Activated naive CD4-positive, alpha-beta T cell treated with anti-CD3 and anti-CD28 coated beads, Interleukin-2, amount 50 U/mL, for 24 hours (primary cell): ENCODE data around the gene HMCES.
A peak's percentile ranks its signal among the peaks of the same experiment; 100 is the strongest.

Experiments used
- H3K27ac Mint-ChIP-seq: one replicate; pipeline ENCODE4 v1.8.0; 2021; ENCODE audit warnings: mild to moderate bottlenecking, mixed read lengths
- H3K27me3 Mint-ChIP-seq: one replicate; pipeline ENCODE4 v1.8.0; 2021; ENCODE audit warnings: mixed read lengths
- H3K36me3 Mint-ChIP-seq: one replicate; pipeline ENCODE4 v1.8.0; 2021; ENCODE audit warnings: mixed read lengths
- H3K4me1 Mint-ChIP-seq: one replicate; pipeline ENCODE4 v1.8.0; 2021; ENCODE audit warnings: mixed read lengths
- H3K4me3 Mint-ChIP-seq: one replicate; pipeline ENCODE4 v1.8.0; 2021; ENCODE audit warnings: mild to moderate bottlenecking, mixed read lengths
- H3K9me3 Mint-ChIP-seq: one replicate; pipeline ENCODE4 v1.8.0; 2021; ENCODE audit warnings: mixed read lengths

The HMCES gene

DNA sequence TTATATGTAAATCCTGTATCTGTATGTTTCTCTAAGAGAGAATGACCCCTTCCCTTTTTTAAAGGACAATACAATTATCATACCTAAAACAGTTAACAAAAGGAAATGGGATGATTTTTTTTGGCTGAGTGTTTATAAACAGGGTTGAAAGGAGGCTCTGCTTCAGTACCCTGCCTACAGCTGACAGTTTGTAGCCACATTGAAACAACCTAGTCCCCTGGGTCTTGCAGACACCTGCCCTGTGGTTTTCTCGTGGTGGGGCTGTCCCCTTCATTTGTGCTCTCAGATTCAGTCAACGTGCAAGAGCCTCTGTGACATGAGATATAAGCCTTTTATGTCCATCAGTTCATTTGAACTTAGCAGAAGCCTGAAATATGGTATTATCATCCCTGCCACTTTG is 2.3 kb upstream of the HMCES start:
- Mint-ChIP-seq H3K27me3 (no peaks in the 10 kb centered on the region), H3K9me3 (no peaks in the 10 kb centered on the region), H3K4me3 (no peak overlapping the region), H3K4me1 (peaks cover 21% of the 10 kb centered on the region), H3K36me3 (peaks cover 12% of the 10 kb centered on the region), H3K27ac (no peak overlapping the region)

DNA sequence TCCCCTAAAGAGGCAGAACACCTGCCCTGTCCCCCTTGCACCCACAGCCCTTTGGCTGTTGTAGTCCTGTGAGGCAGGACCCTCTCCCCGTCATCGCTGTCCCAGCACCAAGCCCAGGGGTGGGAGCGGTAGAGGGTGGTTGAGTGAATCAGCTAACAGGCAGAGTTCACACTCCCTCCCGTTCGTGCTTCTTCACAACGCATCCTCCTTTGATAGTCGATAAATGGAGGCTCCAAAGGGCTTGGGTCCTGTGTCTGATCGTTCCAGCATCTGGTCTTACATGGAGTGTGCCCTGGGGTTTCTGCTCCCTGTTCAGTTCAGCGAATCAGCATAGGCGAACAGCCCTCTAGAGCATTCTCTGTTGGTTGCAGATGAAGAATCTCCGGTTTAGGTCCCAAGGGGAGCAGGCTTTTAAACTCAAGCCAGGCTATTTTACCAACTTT is 820 bp upstream of the HMCES start:
- no peaks in the 10 kb centered on the region for H3K9me3 Mint-ChIP-seq
- peak overlapping the region; percentile 95 for H3K27ac Mint-ChIP-seq
- H3K4me3 Mint-ChIP-seq, result peak overlapping the region; percentile 83
- H3K36me3 Mint-ChIP-seq, result peaks cover 11% of the 10 kb centered on the region
- H3K4me1 Mint-ChIP-seq, result peaks cover 36% of the 10 kb centered on the region
- H3K27me3 Mint-ChIP-seq, result no peaks in the 10 kb centered on the region

DNA sequence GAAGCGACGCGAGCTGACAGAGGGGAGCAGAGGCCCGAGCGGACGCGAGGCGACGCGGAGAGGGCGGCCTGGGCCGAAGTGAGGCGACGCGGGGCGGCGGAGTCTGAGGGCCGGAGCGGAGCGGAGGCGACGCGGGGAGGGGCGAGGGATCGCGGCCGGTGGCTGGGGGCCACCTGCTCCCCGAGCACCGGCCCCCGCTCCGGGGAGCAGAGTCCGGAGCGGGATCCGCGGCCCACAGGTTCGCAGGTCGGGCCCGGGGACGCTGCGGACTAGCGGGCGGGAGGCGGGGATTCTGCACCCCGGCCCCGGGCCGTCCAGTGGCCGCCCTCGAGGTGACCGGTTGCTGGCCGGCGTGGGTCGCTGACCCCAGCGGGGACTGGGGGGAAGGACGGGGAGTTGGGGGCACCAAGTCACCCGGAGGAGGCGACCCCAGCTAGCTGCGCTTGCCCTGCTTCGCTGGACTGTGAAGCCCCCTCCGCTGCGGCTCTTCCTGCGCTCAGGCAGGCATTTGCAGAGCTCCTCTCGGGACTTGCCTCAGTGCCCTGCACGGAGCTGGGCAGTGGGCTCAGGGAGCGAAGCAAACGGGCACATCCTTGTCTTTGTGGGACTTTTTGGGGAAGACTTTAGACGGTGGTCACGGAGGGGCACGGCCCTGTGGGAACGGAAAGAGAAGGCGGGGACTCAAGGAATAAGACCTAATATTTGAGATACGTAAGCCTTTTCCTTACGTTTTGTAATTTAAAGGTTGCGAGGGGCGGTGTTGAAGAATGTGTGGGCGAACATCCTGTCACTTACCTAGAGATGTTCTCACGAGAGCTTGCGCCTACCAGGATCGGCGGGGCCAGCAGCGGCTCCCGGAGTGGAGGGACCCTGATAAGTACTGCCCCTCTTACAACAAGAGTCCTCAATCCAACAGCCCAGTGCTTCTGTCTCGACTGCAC is 566 bp downstream of the HMCES start:
- peaks cover 13% of the 10 kb centered on the region for H3K36me3 Mint-ChIP-seq
- peak overlapping the region; percentile 95 for H3K27ac Mint-ChIP-seq
- peaks cover 45% of the 10 kb centered on the region for H3K4me1 Mint-ChIP-seq
- no peaks in the 10 kb centered on the region for H3K27me3 Mint-ChIP-seq
- no peaks in the 10 kb centered on the region for H3K9me3 Mint-ChIP-seq
- peak overlapping the region; percentile 92 for H3K4me3 Mint-ChIP-seq

DNA sequence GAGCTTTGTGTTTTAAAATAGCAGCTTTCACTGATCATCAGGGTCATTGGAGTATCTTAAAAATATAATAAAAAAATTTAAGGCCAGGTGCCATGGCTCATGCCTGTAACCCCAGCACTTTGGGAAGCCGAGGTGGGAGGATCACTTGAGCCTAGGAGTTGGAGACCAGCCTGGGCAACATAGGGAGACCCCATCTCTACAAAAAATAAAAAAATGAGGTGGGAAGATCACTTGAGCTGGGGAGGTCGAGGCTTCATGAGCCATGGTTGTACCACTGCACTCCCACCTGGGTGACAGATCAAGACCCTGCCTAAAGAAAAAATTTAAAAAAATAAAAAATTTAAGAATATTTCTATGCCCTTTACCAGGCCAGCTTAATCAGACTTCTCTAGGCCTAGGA is 1.5 kb downstream of the HMCES start:
- Mint-ChIP-seq H3K27me3 (no peaks in the 10 kb centered on the region), H3K4me3 (peak overlapping the region; percentile 92), H3K9me3 (no peaks in the 10 kb centered on the region), H3K27ac (peak overlapping the region; percentile 53), H3K4me1 (peaks cover 54% of the 10 kb centered on the region), H3K36me3 (peaks cover 13% of the 10 kb centered on the region)

DNA sequence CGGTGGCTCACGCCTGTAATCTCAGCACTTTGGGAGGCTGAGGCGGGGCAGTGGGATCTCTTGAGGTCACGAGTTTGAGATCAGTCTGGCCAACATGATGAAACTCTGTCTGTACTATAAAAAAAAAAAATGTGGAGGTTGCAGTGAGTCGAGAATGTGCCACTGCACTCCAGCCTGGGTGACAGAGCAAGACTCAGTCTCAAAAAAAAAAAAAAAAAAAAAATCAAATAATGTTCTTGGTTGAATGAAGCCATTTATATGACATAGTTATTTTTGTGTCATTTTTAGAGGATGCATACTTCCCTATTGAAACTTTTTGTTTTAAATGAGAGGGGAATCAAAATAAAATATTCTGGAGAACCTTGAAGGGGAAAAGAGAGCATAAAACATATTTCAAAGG is 3.1 kb downstream of the HMCES start:
- H3K27me3 Mint-ChIP-seq, result no peaks in the 10 kb centered on the region
- peaks cover 13% of the 10 kb centered on the region for H3K36me3 Mint-ChIP-seq
- H3K4me3 Mint-ChIP-seq, result peak overlapping the region; percentile 81
- peak overlapping the region; percentile 92 for H3K27ac Mint-ChIP-seq
- peaks cover 63% of the 10 kb centered on the region for H3K4me1 Mint-ChIP-seq
- no peaks in the 10 kb centered on the region for H3K9me3 Mint-ChIP-seq

DNA sequence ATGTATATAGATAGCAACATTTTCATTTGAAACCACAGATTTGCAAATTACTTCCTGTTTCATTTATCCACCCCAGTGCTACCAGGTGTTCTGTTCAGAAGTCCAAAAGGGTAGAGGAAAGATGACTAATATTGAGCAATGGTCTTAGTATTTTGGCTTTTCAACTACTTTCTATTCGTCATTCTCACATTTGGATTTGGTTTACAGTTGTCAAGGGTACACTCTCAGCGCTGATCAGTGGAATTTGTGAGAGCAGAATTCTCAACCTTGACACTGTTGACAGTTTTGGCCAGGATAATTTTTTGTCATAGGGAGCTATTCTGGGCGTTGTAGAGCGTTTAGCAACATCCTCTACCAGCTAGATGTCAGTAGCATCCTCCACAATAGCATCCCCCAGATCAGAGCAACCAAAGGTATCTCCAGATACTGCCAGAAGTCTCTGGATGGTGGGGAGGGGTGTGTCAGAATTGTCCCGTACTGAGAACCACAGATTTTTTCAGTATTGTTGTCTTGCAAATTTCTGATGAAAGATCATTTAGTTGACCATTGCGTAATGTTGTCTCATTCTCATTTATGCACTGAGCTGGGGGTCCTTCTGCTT is 4.2 kb downstream of the HMCES start:
- Mint-ChIP-seq H3K27ac (peak overlapping the region; percentile 92), H3K9me3 (no peaks in the 10 kb centered on the region), H3K4me1 (peaks cover 62% of the 10 kb centered on the region), H3K27me3 (no peaks in the 10 kb centered on the region), H3K36me3 (peaks cover 10% of the 10 kb centered on the region), H3K4me3 (peak overlapping the region; percentile 81)

DNA sequence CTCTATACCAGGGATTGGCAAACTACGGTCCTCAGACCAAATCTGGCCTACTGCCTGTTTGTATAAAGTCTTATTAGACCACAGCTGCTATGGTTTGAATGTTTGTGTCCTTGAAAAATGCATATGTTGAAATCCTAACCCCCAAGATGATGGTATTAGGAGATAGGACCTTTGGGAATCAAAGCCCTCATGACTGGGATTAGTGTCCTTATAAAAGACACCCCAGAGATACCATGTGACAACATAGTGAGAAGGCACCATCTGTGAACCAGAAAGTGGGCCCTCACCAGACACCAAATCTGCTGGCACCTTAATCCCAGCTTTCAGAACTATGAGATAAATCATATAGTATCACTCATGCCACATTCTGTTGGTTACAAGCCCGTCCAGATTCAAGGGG is 7.4 kb downstream of the HMCES start:
- no peak overlapping the region for H3K4me3 Mint-ChIP-seq
- no peaks in the 10 kb centered on the region for H3K27me3 Mint-ChIP-seq
- peaks cover 50% of the 10 kb centered on the region for H3K4me1 Mint-ChIP-seq
- no peak overlapping the region for H3K27ac Mint-ChIP-seq
- no peaks in the 10 kb centered on the region for H3K9me3 Mint-ChIP-seq
- peaks cover 7% of the 10 kb centered on the region for H3K36me3 Mint-ChIP-seq

DNA sequence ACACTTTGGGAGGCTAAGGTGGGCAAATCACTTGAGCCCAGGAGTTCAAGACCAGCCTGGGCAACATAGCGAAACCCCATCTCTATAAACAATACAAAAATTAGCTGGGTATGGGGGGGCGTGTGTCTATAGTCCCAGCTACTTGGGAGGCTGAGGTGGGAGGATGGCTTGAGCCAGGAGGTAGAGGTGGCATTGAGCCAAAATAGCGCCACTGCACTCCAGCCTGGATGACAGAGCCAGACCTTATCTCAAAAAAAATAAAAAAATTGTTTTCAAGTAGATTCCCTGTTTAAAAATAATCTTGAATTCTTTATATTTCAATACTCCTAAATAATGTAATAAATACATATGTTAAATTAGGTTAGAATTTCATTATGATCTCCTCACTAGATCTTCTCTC is 9.8 kb downstream of the HMCES start:
- peaks cover 9% of the 10 kb centered on the region for H3K36me3 Mint-ChIP-seq
- H3K4me1 Mint-ChIP-seq, result peaks cover 34% of the 10 kb centered on the region
- H3K27ac Mint-ChIP-seq, result no peak overlapping the region
- no peak overlapping the region for H3K4me3 Mint-ChIP-seq
- H3K9me3 Mint-ChIP-seq, result no peaks in the 10 kb centered on the region
- H3K27me3 Mint-ChIP-seq, result no peaks in the 10 kb centered on the region

DNA sequence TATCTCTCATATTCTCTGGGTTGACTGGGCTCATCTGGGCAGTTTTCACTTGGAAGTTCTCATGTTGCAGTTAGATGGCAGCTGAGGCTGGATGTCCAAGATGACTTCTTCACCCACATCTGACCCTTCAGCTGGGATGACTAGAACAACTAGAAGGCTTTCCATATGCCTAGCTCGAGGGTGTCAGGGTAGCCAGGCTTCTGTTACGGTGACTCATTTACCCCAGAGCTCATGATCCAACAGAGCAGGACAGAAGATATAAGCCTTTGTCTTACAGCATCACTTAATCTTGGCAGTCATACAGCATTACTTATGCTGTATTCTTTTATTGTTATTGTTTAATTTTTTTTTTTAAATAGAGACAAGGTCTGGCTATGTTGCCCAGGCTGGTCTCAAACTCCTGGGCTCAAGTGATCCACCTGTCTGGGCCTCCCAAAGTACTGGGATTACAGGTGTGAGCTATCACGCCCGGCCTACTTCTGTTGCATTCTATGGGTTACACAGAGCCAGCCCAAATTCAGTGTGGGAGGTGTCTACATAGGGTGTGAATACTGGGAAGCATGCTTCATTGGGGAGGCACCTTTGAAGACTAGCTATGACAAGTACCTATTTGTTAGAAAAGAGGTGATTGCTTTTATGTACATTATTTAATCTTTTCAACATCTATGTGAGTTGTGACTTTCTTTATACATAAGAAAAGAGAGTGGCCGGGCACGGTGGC is 10.7 kb downstream of the HMCES start:
- no peaks in the 10 kb centered on the region for H3K27me3 Mint-ChIP-seq
- H3K4me1 Mint-ChIP-seq, result peaks cover 27% of the 10 kb centered on the region
- no peaks in the 10 kb centered on the region for H3K9me3 Mint-ChIP-seq
- H3K36me3 Mint-ChIP-seq, result peaks cover 12% of the 10 kb centered on the region
- H3K27ac Mint-ChIP-seq, result no peak overlapping the region
- no peak overlapping the region for H3K4me3 Mint-ChIP-seq

DNA sequence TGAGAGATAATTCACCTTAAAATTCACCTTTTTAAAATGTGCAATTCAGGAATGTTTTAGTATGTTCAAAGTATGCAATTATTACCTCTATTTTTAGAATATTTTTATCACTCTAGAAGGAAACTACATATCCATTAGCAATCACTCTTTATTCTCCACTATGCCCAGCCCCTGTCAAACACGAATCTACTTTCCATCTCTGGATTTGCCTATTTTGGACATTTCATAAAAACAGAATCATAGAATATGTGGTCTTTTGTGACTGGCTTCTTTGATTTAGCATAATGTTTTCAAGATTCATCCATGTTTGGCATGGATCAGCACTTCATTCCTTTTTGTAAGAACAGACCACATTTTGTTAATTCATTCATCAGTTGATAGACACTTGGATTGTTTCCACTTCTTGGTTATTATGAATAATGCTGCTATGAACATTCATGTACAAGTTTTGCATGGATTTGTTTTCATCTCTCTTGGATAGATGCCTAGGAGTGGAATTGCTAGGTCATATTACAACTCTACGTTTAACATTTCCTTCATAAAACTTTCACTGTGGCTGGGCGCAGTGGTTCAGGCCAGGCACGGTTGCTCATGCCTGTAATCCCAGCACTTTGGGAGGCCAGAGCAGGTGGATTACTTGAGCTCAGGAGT is 12.7 kb downstream of the HMCES start:
- peaks cover 14% of the 10 kb centered on the region for H3K36me3 Mint-ChIP-seq
- H3K27me3 Mint-ChIP-seq, result no peaks in the 10 kb centered on the region
- H3K4me3 Mint-ChIP-seq, result no peak overlapping the region
- H3K27ac Mint-ChIP-seq, result peak overlapping the region; percentile 72
- no peaks in the 10 kb centered on the region for H3K9me3 Mint-ChIP-seq
- H3K4me1 Mint-ChIP-seq, result peaks cover 25% of the 10 kb centered on the region

DNA sequence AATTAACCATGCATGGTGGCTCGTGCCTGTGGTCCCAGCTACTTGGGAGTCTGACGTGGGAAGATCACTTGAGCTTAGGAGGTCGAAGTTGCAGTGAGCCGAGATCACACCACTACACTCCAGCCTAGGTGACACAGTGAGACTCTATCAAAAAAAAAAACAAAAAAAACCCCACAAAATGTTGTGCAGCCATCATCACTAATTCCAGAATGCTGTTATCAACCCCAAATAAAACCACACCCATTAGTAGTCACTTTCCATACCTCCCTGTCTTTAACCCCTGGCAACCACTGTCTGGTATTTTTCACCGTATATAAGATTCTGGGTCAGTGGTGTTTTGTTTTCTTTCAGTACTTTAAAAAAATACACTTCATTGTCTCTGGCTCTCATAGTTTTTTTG is 16.6 kb downstream of the HMCES start:
- no peak overlapping the region for H3K4me3 Mint-ChIP-seq
- H3K27me3 Mint-ChIP-seq, result no peaks in the 10 kb centered on the region
- H3K9me3 Mint-ChIP-seq, result no peaks in the 10 kb centered on the region
- H3K27ac Mint-ChIP-seq, result peak overlapping the region; percentile 62
- H3K36me3 Mint-ChIP-seq, result peaks cover 17% of the 10 kb centered on the region
- H3K4me1 Mint-ChIP-seq, result peaks cover 16% of the 10 kb centered on the region

DNA sequence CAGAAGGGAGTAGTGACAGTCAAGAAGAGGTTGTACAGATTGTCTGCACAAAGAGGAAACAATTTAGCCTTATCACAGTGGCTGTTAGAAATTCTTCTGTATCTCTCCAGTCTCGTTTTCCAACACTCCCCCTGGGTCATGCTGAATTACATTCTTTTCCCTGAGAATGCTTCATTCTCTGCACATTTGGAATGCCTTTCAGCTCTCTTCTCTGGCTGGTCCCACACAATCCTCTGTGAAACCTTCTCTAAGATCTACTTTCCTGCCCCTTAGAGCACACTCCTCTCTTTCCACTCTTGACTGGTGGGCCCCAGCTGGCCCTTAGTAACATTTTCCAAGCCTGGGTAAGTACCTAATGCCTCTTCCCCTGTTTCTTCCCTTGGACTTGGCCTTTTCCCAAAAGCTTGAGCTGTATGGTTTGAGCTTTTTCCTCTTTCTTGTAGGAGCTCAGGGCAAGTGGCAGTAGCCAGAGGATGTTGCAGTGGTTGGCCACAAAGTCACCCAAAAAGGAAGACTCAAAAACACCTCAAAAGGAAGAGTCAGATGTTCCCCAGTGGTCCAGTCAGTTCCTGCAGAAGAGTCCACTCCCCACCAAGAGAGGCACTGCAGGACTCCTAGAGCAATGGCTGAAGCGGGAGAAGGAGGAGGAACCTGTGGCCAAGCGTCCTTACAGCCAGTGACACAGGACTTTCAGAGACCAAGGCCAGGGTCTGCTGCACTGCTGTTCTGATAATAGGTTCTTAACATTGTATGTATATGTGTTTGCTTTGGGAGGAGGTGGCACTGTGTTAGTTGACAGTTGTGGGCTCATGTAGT is 25.7 kb downstream of the HMCES start:
- H3K9me3 Mint-ChIP-seq, result no peaks in the 10 kb centered on the region
- H3K4me3 Mint-ChIP-seq, result no peak overlapping the region
- H3K4me1 Mint-ChIP-seq, result peaks cover 40% of the 10 kb centered on the region
- H3K36me3 Mint-ChIP-seq, result peaks cover 13% of the 10 kb centered on the region
- H3K27me3 Mint-ChIP-seq, result no peaks in the 10 kb centered on the region
- peak overlapping the region; percentile 10 for H3K27ac Mint-ChIP-seq

DNA sequence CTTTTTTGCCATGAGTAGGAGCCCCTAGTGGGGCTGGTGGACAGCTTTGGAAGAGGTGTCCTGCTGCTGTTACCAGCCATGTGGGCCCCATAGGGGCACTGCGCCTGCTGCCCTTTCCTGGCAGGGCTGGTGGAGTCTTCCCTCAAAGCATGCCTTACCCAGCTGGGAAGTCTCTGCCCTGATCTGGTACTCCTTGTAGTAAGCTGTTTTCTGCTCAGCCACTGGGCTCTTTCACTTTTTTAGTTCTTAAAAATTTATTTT is 26.2 kb downstream of the HMCES start:
- H3K36me3 Mint-ChIP-seq, result peaks cover 13% of the 10 kb centered on the region
- H3K4me1 Mint-ChIP-seq, result peaks cover 40% of the 10 kb centered on the region
- no peaks in the 10 kb centered on the region for H3K27me3 Mint-ChIP-seq
- H3K27ac Mint-ChIP-seq, result peak overlapping the region; percentile 10
- H3K9me3 Mint-ChIP-seq, result no peaks in the 10 kb centered on the region
- H3K4me3 Mint-ChIP-seq, result no peak overlapping the region

DNA sequence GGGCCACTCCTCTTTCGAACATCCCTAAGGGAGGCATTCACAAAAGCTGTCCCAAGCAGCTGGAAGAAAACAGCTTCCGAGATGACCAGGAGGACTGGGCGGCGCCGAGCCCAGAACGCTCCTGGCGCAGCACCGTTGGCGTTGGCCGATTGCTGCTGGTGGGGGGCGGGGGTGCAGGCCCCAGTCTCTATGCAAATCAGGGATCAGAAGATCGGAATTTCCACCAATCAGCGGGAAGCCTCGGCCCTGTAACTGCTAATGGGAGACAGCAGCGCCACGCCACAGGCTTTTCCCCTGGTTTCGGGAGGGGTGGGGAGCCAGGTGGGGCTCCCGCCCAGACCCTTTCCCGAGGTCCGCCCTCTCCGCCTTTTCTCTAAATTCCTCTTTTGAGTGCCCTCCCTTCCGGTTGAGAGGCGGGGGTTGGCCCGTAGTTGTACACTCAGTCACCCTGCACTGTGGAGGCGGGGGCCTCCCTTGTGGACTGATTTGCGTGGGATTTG is 27.0 kb downstream of the HMCES start:
- H3K27me3 Mint-ChIP-seq, result no peaks in the 10 kb centered on the region
- H3K4me3 Mint-ChIP-seq, result peak overlapping the region; percentile 19
- no peak overlapping the region for H3K27ac Mint-ChIP-seq
- no peaks in the 10 kb centered on the region for H3K9me3 Mint-ChIP-seq
- peaks cover 13% of the 10 kb centered on the region for H3K36me3 Mint-ChIP-seq
- peaks cover 40% of the 10 kb centered on the region for H3K4me1 Mint-ChIP-seq

DNA sequence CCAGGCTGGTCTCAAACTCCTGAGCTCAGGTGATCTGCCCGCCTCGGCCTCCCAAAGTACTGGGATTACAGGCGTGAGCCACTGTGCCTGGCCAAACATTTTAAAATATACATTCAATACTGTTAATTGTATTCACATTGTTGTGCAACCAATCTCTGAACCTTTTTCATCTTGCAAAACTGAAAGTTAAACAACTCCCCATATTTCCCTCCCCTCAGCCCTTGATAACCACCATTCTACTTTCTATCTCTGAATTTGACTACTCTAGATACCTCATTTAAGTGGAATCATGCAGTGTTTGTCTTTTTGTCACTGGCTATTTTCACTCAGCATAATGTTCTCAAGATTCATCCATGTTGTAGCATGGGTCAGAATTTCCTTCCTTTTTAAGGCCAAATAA is 30.0 kb downstream of the HMCES start:
- H3K36me3 Mint-ChIP-seq, result peaks cover 8% of the 10 kb centered on the region
- peak overlapping the region; percentile 48 for H3K27ac Mint-ChIP-seq

More for the DNA sequence above, 30.0 kb downstream of the HMCES start:
- Mint-ChIP-seq H3K4me3 (no peak overlapping the region), H3K4me1 (peaks cover 49% of the 10 kb centered on the region), H3K27me3 (no peaks in the 10 kb centered on the region), H3K9me3 (no peaks in the 10 kb centered on the region)
